HepG2 (cell line): ENCODE data around the gene GCLM. TPM values are rescaled to one million over a fixed set of nuclear protein-coding genes. Genes with fewer than 3 reads are reported as not detected.
A peak's percentile ranks its signal among the peaks of the same experiment; 100 is the strongest.

Source experiments
- ARNT ChIP-seq: fragments of 450-650 bp; IDR thresholded peaks from 2 replicates; pipeline ENCODE4 v1.6.1; 2017
- DPF2 ChIP-seq: sonication (generic); formaldehyde crosslinking; IDR thresholded peaks from 2 replicates; pipeline ENCODE4 v1.4.0; 2020; ENCODE audit warnings: mild to moderate bottlenecking, low read depth, missing genetic modification reagents, borderline replicate concordance
- EZH2 ChIP-seq: conservative IDR thresholded peaks from 2 replicates; pipeline ENCODE4 v1.6.1; 2012; ENCODE audit warnings: mild to moderate bottlenecking, low read depth, low read length, moderate library complexity
- JUN ChIP-seq: sonication (generic); formaldehyde crosslinking; IDR thresholded peaks from 2 replicates; pipeline ENCODE4 v1.4.0; 2020; ENCODE audit warnings: mild to moderate bottlenecking, missing genetic modification reagents
- KDM3A ChIP-seq: IDR thresholded peaks from 2 replicates; pipeline ENCODE4 v1.6.1; 2018; ENCODE audit warnings: low read depth, missing compliant biosample characterization
- KDM5B ChIP-seq: sonication (generic); formaldehyde crosslinking; IDR thresholded peaks from 2 replicates; pipeline ENCODE4 v1.4.0; 2020; ENCODE audit warnings: missing genetic modification reagents, mild to moderate bottlenecking, borderline replicate concordance
- MED1 ChIP-seq: sonication (generic); formaldehyde crosslinking; IDR thresholded peaks from 2 replicates; pipeline ENCODE4 v1.4.0; 2020; ENCODE audit warnings: missing genetic modification reagents
- NPAS2 ChIP-seq: sonication (generic); formaldehyde crosslinking; IDR thresholded peaks from 2 replicates; pipeline ENCODE4 v1.8.0; 2022; ENCODE audit warnings: mild to moderate bottlenecking, missing genetic modification reagents, borderline replicate concordance
- ONECUT2 ChIP-seq: sonication (generic); formaldehyde crosslinking; IDR thresholded peaks from 2 replicates; pipeline ENCODE4 v1.4.0; 2020; ENCODE audit warnings: missing genetic modification reagents
- PCBP2 ChIP-seq: fragments of 200-400 bp; formaldehyde crosslinking; optimal IDR thresholded peaks from 2 replicates; pipeline ENCODE3; 2018; ENCODE audit warnings: low read length, low read depth; ENCODE audit not compliant: poor library complexity, severe bottlenecking
- RARA ChIP-seq: IDR thresholded peaks from 2 replicates; pipeline ENCODE4 v1.6.1; 2016; ENCODE audit warnings: missing genetic modification reagents, missing compliant biosample characterization
- RFX1 ChIP-seq: fragments of 450-650 bp; IDR thresholded peaks from 2 replicates; pipeline ENCODE4 v1.6.1; 2017
- ZBTB1 ChIP-seq: sonication (generic); formaldehyde crosslinking; IDR thresholded peaks from 2 replicates; pipeline ENCODE4 v1.4.0; 2020; ENCODE audit warnings: missing genetic modification reagents, borderline replicate concordance
- ZNF432 ChIP-seq: sonication (generic); formaldehyde crosslinking; IDR thresholded peaks from 2 replicates; pipeline ENCODE4 v1.5.0; 2020; ENCODE audit warnings: missing genetic modification reagents, mild to moderate bottlenecking, borderline replicate concordance
- ZNF496 ChIP-seq: sonication (generic); formaldehyde crosslinking; IDR thresholded peaks from 2 replicates; pipeline ENCODE4 v1.8.1; 2023; ENCODE audit warnings: mild to moderate bottlenecking, moderate library complexity, missing genetic modification reagents; ENCODE audit not compliant: insufficient replicate concordance
- ZNF552 ChIP-seq: sonication (generic); formaldehyde crosslinking; IDR thresholded peaks from 2 replicates; pipeline ENCODE4 v1.9.0; 2022; ENCODE audit warnings: missing genetic modification reagents, mild to moderate bottlenecking, borderline replicate concordance
- ZNF747 ChIP-seq: sonication (generic); formaldehyde crosslinking; IDR thresholded peaks from 2 replicates; pipeline ENCODE4 v1.8.1; 2023; ENCODE audit warnings: missing genetic modification reagents, mild to moderate bottlenecking, borderline replicate concordance
- ZNF766 ChIP-seq: sonication (generic); formaldehyde crosslinking; IDR thresholded peaks from 2 replicates; pipeline ENCODE4 v1.5.0; 2020; ENCODE audit warnings: missing genetic modification reagents, borderline replicate concordance
- ZNF782 ChIP-seq: sonication (generic); formaldehyde crosslinking; IDR thresholded peaks from 2 replicates; pipeline ENCODE4 v1.4.0; 2020; ENCODE audit warnings: missing genetic modification reagents, mild to moderate bottlenecking, borderline replicate concordance
- polyA plus RNA-seq, 8 experiments: library from polyadenylated mRNA; depleted of rRNA in 3 of 8; stranded (reverse) in 7 of 8; unstranded in 1 of 8; fragments of >200 nt; fragmentation: Illumina TruSeq in 4 of 8; extraction: Trizol in 4 of 8; gene quantifications; 2 replicates each; pipeline versions ENCODE4 v1.2.1 to v1.2.3, GENCODE V29; 2011 to 2016; ENCODE audit warnings: low read depth in 4 of 8, missing spikeins in 1 of 8, mixed read lengths in 1 of 8; ENCODE audit not compliant: insufficient read depth in 1 of 8
- total RNA-seq, 5 experiments: library from RNA; depleted of rRNA; stranded (reverse); fragments of >200 nt; fragmentation: Illumina TruSeq; extraction: Trizol; gene quantifications; 2 replicates each; pipeline ENCODE4 v1.2.3, GENCODE V29; 2016; ENCODE audit warnings: low read depth in 1 of 5
- TF ChIP-seq, protein P1 (sequence below): sonication (generic); formaldehyde crosslinking; IDR thresholded peaks from 2 replicates; pipeline ENCODE4 v1.8.1; 2023; ENCODE audit warnings: missing genetic modification reagents, mild to moderate bottlenecking, borderline replicate concordance
- TF ChIP-seq, protein P2 (sequence below): IDR thresholded peaks from 2 replicates; pipeline ENCODE4 v1.6.1; 2016; ENCODE audit warnings: low read depth, control low read depth
- TF ChIP-seq, protein P3 (sequence below): sonication (generic); formaldehyde crosslinking; IDR thresholded peaks from 2 replicates; pipeline ENCODE4 v1.5.0; 2020; ENCODE audit warnings: missing genetic modification reagents
- TF ChIP-seq, protein P4 (sequence below): sonication (generic); formaldehyde crosslinking; IDR thresholded peaks from 2 replicates; pipeline ENCODE4 v1.5.1; 2020; ENCODE audit warnings: mild to moderate bottlenecking, missing genetic modification reagents
- TF ChIP-seq, protein P5 (sequence below): sonication (generic); formaldehyde crosslinking; IDR thresholded peaks from 2 replicates; pipeline ENCODE4 v1.8.0; 2022; ENCODE audit warnings: missing genetic modification reagents, mild to moderate bottlenecking, moderate library complexity, borderline replicate concordance

The GCLM gene
- total and polyA plus RNA-seq, 2 of the 13 experiments (the other 11 are each of a cell fraction or from before 2014, with no cell fraction given) = 8.7 to 29.9 TPM

DNA sequence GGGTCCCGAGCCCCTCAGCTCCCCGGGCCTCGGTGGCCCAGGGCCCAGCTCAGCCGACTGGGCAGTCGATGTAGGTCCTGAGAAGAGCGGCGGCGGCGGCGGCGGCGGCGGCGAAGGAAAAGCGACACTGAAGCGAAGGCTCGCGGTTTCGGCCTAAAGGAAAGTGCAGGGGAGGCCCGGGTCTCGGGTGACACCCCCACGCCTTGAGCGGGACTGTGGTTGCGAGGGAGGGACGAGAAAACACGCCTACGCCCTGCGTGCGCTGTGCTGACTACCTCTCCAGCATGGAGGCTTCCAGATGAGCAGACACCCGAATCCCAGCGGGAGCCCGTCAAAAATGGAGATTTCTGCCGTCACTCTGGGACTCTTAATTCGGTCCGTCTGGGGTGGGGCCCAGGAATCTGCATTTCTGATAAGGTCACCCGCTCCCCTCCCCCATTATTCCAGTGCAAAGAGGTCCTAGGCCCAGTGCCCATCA, 61.4 kb downstream of the GCLM start (continued):
- TF ChIP-seq ZNF552 = no peak
- no peak for TF ChIP-seq RFX1
- TF ChIP-seq, protein P1, sequence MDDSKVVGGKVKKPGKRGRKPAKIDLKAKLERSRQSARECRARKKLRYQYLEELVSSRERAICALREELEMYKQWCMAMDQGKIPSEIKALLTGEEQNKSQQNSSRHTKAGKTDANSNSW (CRISPR knock-in tag) = no peak
- TF ChIP-seq, protein P2, sequence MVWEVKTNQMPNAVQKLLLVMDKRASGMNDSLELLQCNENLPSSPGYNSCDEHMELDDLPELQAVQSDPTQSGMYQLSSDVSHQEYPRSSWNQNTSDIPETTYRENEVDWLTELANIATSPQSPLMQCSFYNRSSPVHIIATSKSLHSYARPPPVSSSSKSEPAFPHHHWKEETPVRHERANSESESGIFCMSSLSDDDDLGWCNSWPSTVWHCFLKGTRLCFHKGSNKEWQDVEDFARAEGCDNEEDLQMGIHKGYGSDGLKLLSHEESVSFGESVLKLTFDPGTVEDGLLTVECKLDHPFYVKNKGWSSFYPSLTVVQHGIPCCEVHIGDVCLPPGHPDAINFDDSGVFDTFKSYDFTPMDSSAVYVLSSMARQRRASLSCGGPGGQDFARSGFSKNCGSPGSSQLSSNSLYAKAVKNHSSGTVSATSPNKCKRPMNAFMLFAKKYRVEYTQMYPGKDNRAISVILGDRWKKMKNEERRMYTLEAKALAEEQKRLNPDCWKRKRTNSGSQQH (CRISPR knock-in tag) = no peak
- TF ChIP-seq RARA (CRISPR knock-in tag) = no peak
- no peak; the same call in 1 of the 2 replicates for TF ChIP-seq JUN (CRISPR knock-in tag)
- no peak for TF ChIP-seq EZH2
- TF ChIP-seq ZNF747 (CRISPR knock-in tag) = no peak
- TF ChIP-seq KDM3A (CRISPR knock-in tag) = no peak
- no peak for TF ChIP-seq ZNF432 (CRISPR knock-in tag)
- peak; percentile 4; the same call in 1 of the 2 replicates for TF ChIP-seq MED1 (CRISPR knock-in tag)
- TF ChIP-seq KDM5B (CRISPR knock-in tag) = no peak
- TF ChIP-seq ZBTB1 (CRISPR knock-in tag) = no peak
- TF ChIP-seq ZNF496 (CRISPR knock-in tag) = no peak
- no peak for TF ChIP-seq ONECUT2 (CRISPR knock-in tag)
- TF ChIP-seq, protein P3, sequence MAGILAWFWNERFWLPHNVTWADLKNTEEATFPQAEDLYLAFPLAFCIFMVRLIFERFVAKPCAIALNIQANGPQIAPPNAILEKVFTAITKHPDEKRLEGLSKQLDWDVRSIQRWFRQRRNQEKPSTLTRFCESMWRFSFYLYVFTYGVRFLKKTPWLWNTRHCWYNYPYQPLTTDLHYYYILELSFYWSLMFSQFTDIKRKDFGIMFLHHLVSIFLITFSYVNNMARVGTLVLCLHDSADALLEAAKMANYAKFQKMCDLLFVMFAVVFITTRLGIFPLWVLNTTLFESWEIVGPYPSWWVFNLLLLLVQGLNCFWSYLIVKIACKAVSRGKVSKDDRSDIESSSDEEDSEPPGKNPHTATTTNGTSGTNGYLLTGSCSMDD (CRISPR knock-in tag) = no peak
- no peak for TF ChIP-seq PCBP2
- no peak for TF ChIP-seq ZNF782 (CRISPR knock-in tag)
- no peak for TF ChIP-seq NPAS2 (CRISPR knock-in tag)
- TF ChIP-seq, protein P4, sequence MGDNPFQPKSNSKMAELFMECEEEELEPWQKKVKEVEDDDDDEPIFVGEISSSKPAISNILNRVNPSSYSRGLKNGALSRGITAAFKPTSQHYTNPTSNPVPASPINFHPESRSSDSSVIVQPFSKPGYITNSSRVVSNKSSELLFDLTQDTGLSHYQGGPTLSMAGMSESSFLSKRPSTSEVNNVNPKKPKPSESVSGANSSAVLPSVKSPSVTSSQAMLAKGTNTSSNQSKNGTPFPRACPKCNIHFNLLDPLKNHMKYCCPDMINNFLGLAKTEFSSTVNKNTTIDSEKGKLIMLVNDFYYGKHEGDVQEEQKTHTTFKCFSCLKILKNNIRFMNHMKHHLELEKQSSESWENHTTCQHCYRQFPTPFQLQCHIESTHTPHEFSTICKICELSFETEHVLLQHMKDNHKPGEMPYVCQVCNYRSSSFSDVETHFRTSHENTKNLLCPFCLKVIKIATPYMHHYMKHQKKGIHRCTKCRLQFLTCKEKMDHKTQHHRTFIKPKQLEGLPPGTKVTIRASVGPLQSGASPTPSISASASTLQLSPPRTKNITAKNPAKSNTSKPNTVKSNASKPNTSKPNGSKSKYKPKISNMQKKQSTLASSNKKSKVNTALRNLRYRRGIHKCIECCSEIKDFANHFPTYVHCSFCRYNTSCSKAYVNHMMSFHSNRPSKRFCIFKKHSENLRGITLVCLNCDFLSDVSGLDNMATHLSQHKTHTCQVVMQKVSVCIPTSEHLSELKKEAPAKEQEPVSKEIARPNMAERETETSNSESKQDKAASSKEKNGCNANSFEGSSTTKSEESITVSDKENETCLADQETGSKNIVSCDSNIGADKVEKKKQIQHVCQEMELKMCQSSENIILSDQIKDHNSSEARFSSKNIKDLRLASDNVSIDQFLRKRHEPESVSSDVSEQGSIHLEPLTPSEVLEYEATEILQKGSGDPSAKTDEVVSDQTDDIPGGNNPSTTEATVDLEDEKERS (CRISPR knock-in tag) = no peak
- no peak; the same call in 1 of the 2 replicates for TF ChIP-seq DPF2
- no peak for TF ChIP-seq ARNT
- TF ChIP-seq ZNF766 = no peak
- TF ChIP-seq, protein P5, sequence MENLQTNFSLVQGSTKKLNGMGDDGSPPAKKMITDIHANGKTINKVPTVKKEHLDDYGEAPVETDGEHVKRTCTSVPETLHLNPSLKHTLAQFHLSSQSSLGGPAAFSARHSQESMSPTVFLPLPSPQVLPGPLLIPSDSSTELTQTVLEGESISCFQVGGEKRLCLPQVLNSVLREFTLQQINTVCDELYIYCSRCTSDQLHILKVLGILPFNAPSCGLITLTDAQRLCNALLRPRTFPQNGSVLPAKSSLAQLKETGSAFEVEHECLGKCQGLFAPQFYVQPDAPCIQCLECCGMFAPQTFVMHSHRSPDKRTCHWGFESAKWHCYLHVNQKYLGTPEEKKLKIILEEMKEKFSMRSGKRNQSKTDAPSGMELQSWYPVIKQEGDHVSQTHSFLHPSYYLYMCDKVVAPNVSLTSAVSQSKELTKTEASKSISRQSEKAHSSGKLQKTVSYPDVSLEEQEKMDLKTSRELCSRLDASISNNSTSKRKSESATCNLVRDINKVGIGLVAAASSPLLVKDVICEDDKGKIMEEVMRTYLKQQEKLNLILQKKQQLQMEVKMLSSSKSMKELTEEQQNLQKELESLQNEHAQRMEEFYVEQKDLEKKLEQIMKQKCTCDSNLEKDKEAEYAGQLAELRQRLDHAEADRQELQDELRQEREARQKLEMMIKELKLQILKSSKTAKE (CRISPR knock-in tag) = no peak
